Measurements from ENCODE around the gene BTBD16. TPM values are rescaled to one million over a fixed set of nuclear protein-coding genes. Genes with fewer than 3 reads are reported as not detected.

The BTBD16 gene
- not detected for total RNA-seq

DNA sequence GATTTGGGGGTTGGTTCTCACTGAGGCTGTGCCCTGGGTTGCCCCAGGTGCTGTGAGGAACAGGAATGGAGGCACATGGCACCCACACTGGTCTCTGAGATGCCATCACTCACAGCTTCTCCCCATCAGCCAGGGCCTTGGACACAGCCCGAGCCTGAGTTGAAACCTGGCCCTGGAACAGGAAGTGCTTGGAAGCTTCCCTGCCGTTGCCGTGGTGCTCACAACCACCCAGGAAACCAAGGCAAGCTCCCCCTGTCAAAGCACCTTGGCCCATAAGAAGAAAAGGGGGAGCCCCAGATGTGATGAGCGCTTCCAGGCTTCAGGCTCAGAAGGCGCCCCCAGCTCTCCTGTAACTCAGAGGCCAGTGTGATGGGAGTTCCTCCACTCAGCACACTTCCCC lies at the start of gene BTBD16:
BTBD16 (plus strand) TSS at position 221 of the 400 bp plus-strand sequence. CDS start 3,786 bp downstream, outside the sequence.

DNA sequence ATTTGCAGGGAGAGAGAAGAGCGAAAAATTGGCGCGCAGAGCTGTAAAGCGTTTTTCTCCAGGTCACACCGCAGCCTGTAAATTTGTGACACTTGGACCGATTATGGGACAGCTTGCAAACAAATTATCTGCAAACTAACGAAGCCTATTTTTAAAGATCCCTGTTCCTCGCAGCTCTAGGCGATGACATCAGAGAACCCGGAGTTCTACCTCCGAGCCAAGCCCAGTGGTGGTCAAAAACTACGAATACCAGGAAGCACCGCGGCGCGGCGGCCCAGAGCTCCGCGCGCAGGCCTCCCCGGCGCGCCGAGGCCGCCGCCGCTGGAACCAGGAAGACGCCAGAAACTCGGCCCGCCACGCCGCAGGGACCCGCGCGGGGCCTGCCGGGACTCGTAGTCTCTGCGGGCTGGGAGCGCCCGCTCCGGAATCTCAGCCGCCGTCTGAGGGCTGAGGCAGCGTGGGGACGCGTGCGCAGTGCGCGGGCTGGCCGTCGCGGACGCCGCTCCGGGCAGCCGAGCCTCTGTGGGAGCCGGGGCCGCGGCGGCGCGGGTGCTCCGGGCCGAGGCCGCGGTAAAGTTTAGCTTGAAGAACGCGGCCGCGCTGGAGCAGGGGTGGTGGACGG lies 103.3 kb downstream of the BTBD16 start, which contains the start of gene PLEKHA1:
PLEKHA1 (plus strand) TSS at position 472 of the 622 bp plus-strand sequence. CDS start 18,493 bp downstream, outside the sequence.

Other genes with a start within 250 kb of the BTBD16 start
- 10 to 100 TPM; 16.7 to 18.4 TPM for gene PLEKHA1, start 103.4 kb downstream of the BTBD16 start, total RNA-seq
- not detected for gene ARMS2, start 183.4 kb downstream of the BTBD16 start, total RNA-seq
- gene HTRA1, start 190.3 kb downstream of the BTBD16 start, total RNA-seq, result not detected